NCI-H510A (cell line): ENCODE results near the gene FAM156A.
"Not testable (repeated sequence)": the region's sequence is repeated elsewhere in the genome, so short reads cannot be mapped to it uniquely, and the experiment has no call there.

ENCODE experiments used
- DNase-seq: peaks from one replicate; lab custom pipeline; 2025; lab: John Stamatoyannopoulos, UW

Gene FAM156A

DNA sequence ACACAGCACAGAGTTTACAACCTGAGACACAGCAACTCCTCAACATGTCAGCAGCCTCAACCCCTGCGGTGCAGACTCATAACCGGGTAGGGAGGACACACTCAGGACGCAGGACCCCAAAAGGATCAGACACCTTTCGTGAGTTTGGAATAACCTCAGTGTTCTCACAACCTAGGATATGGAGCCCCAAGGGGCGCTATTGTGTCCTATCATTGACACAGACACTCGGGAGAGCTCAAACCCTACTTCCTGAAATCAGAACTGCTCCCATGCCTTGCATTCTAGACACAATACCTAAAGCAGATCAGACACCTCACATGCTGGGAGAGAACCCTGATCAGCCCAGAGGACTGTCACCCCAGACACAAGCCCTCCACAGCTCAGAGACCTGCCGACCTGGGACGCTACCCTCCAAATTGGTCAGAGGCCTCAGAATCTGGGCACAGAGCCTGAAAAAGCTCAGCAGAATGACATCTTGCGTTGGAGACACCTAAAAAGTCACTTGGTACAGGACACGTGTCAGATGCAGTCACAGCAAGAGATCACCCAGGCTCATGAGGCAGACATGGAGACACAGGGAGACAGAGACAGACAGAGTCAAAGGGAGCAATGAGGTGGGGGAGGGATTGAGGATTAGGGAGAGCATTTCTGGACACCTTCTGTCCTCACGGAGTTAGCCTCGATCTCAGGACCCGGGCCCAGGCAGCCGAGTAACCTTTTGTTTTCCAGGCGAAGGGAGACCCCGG is 8.8 kb upstream of the FAM156A start:
- DNase-seq = not testable (repeated sequence)

DNA sequence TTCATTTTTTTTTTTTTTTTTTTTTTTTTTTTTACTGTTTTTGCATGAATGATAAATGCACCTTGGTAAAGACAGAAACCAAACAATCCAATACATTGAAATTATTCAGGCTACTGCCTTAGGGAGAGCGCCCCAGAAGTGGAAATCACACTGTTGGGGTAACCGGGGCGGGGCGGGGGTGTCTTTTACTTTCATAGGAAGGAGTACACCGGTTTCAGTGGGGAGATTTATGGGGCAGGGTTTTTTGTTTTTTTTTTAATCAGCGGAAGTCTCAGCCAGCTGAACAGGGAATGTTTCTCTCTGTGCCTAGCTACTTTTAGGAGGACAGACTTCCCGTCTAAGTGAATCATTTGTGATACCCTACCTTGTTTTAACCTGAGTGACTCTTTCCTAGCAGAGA is 643 bp upstream of the FAM156A start:
- DNase-seq = not testable (repeated sequence)

DNA sequence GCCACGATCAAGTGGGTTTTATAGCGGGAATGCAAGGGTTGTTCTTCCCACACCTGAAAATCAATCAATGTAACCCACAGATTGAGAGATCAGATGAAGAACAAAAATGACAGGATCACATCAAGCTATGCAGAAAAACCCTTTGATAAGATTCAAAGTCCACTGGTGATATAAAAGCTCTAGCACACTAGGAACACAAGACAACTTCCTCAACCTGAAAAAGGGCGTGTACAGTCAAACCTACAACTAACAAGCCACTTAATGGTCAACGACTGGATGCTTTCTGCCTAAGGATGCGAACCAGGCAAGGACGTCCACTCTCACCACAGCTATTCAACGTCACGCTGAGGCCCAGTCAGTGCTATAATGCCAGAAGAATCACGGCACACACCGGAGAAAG is 8.4 kb downstream of the FAM156A start:
- DNase-seq = not testable (repeated sequence)

- not testable (repeated sequence) for DNase-seq
Observed at GRCh38 chrX:52949325-52949724, 9.0 kb downstream of the FAM156A start.

DNA sequence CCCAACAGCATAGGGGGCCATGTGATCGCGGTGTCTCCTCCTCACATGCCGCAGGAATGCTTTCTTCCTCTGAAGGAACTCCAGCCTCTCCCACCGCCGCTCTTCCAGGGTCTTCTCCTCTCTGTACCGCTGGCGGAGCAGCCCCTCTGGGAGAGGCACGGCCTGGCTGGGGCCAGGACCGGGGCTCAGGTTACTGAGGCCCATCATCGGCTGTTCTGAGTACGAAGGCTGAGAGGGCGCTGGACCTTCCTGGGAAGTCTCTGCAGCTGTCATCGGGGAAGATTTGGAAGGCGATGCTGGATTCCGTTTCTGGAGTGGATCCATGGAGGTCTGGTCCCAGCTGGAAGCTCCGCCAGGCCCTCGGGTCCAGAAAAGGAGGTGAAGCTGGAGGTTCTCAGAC is 10.1 kb downstream of the FAM156A start:
- DNase-seq = not testable (repeated sequence)

DNA sequence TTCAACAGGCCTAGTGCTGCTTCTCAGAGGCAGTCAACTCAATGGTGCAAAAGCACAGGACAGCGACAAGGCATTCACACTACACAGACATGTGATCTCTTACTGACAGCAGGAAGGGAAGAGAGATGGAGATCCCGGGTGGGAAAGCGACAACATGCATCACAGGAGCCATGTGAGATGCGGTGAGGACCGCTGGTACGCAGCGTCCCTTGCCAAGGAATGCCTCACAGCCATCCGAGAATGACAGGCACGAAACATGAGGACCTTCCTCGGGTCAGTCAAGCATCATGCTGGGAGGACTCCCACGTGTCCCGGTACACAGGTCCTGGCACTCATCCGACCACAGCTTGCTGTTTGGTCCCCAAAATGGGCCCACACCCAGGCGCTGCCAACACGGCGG is 10.8 kb downstream of the FAM156A start:
- DNase-seq = not testable (repeated sequence)

DNA sequence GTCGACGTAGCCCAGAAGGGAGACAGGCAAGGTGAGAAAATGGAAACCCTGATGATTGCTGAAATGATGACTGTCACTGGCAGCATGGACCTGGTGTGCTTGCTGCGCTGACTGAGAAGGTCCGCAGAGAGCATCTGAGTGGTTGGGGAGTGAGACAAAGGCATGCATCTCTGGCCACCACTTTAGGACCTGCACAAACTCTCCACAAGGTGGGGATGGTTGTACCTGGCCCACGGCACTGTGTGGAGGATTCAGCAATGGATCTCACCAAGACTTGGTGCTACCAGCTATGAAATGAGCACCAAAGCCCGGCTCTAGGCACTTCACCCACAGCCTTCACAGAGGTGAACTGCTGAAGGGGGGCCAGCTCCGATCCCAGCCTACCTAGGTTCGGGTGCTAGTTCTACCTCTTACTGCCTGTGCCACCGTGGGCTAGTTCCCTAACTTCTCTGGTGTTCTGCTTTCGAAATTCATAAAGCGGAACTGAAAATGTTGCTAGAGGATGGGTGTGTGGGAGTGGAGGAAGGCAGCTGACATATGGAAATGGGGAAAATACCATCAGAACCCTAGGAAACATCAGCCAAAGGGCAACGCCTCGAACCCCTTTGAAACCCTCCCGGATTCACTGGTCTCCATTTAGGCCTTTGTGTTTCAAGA is 12.4 kb downstream of the FAM156A start:
- not testable (repeated sequence) for DNase-seq

- DNase-seq = not testable (repeated sequence)
Observed at GRCh38 chrX:52941728-52942127, 16.6 kb downstream of the FAM156A start.

DNA sequence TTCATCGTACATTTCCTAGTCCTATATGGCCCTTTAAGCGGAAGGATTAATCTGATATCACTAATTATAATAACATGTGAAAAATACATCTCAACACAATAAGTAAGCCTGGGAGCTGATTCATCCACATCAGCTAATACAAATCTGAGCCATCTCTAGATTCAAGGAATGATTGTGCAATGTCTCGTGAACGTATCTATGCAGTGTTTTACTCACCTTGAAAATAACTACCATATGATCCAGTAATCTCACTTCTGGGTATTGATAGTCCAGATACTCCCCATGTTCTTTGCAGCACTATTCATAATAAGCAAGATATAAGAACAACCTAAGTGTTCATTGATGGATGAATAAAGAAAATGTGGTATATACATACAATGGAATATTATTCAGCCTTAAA is 17.6 kb downstream of the FAM156A start:
- DNase-seq = not testable (repeated sequence)

DNA sequence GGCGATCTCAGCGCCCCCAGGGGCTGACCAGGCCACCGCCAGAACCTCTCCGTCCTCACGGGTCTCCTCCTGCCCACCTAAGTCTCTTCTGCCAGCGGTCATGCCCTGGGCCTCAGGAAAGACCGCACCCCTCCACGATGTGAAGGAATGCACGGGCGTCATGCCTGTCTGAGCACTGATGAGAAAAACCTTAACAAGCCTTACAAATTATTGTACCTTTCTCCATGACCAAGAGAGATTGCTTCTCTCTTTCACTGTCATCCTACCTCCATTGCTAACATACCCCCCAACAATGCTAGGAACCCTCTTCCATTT is 22.9 kb downstream of the FAM156A start:
- DNase-seq = not testable (repeated sequence)

DNA sequence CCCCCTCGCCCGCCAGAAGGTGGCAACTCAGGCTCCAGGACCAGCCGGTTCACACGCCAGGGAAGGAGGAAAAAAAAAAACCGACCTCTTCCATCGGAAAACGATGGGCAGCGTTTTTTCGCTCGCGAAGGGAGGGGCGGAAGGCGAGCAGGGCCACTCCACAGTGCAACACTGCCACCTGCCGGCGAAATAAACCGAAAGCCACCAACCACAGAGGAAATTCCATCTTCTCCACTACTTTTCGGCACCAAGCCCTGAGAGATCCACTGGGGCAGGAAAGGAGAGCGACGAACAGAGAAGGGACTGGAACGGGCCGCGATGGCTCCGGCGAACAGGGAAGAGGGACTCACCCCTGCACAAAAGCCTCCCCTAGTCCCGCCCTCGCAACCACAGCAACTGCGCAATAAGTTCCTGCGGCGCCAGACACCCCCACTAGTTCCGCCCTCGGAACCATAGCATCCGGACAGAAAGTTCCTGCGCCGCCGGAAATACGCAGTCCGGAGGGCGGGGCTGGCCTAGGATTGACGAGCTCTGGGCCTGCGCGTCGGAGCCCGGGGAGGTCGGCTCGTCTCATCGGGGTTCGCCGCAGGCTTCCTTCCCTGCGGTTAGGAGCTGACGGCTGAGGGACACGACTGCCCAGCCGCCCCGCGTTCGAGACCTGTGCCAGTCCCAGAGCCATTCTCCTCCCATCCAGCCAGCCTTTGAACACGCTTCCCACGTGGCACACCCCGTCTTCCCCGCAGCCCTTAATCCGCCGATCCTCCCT is 23.4 kb downstream of the FAM156A start:
- peak; percentile 88 for DNase-seq

DNA sequence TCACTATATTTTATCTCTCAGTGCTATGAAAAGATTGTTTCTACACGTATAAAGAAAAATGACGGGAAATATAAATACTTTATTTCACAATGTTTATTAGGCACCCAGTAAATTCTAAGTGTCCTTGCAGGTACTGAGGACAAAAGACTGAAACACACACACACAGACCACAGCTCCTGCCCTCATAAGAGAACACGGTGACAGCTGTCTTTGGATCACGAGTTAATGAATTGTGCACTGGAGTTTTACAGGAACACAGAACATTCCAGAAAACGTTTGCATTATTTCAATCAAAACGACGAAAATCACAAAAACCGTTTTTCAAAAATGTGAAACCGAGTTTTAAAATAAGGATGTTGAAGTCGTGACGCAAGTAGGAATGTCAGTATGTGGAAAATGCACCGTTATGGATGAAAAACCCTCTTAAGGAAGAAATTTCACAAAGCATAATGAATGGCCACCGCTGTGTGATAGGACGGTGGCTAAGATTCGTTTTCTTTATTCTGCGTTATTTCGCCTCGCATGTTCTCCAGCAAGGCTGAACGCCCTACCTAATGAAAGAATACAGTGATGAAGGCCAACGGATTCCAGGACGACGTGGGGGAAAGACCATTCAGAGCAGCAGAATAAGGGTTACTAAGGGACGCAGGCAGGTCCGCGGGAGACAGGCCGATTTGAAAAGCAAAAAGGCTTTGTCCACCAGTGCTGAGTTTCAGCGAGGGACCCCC is 24.2 kb downstream of the FAM156A start:
- no peak for DNase-seq

DNA sequence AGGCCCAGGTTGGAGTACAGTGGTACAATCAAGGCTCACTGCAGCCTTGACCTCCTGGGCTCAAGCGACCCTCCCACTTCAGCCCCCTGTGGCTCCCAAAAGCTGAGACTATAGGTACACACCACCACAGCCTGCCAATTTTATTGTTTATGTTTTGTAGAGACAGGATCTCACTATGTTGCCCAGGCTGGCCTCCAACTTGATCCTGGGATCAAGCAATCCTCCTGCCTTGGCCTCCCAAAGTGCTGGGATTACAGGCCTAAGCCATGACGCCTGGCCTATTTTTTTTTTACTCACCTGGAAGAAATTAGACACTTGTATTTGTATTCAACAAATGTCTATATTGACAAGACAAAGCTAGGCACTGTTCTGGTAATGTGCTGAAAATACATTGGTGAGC is 25.1 kb downstream of the FAM156A start:
- DNase-seq = no peak

DNA sequence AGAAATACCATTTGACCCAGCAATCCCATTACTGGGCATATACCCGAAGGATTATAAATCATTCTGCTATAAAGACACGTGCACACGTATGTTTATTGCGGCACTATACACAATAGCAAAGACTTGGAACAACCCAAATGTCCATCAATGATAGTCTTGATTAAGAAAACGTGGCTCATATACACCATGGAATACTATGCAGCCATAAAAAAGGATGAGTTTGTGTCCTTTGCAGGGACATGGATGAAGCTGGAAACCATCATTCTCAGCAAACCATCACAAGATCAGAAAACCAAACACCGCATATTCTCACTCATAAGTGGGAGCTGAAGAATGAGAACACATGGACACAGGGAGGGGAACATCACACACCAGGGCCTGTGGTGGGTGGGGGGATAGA is 28.1 kb downstream of the FAM156A start:
- DNase-seq = not testable (repeated sequence)

- no peak for DNase-seq
Observed at GRCh38 chrX:52923781-52924241, 34.5 kb downstream of the FAM156A start.

- not testable (repeated sequence) for DNase-seq
Observed at GRCh38 chrX:52914704-52915103, 43.6 kb downstream of the FAM156A start.

DNA sequence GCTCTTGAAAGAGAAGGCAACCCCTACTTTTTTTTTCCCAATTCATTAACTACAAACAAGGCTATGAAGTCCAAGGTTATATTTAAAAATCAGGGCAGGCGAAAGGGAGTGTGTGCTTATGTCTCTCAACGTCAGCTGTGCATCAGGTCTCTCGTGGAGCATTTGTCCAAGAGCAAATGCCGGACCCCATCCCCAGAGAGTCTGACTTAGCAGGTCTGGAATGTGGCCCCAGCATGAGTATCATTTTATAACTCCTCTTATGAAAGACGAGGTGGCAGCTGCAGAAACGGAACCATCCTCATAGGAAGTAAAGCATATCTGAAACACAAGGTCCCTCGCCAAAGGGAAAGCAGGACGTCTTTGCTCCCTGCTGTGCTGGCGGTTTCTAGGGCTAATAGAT is 44.6 kb downstream of the FAM156A start:
- DNase-seq = not testable (repeated sequence)

- DNase-seq = not testable (repeated sequence)
Observed at GRCh38 chrX:52909313-52909969, 48.9 kb downstream of the FAM156A start.

- DNase-seq = not testable (repeated sequence)
Observed at GRCh38 chrX:52907900-52908299, 50.4 kb downstream of the FAM156A start.

DNA sequence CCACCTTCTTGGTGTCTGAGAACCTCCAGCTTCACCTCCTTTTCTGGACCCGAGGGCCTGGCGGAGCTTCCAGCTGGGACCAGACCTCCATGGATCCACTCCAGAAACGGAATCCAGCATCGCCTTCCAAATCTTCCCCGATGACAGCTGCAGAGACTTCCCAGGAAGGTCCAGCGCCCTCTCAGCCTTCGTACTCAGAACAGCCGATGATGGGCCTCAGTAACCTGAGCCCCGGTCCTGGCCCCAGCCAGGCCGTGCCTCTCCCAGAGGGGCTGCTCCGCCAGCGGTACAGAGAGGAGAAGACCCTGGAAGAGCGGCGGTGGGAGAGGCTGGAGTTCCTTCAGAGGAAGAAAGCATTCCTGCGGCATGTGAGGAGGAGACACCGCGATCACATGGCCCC is 51.2 kb downstream of the FAM156A start:
- not testable (repeated sequence) for DNase-seq

- DNase-seq = not testable (repeated sequence)
Observed at GRCh38 chrX:52906072-52906471, 52.2 kb downstream of the FAM156A start.

GRCh38 chrX:52905531-52905930 is 52.8 kb downstream of the FAM156A start:
- DNase-seq = not testable (repeated sequence)
